ENCODE results near the gene SMKR1.
"Not testable (repeated sequence)": the region's sequence is repeated elsewhere in the genome, so short reads cannot be mapped to it uniquely, and the experiment has no call there.

SMKR1 gene

DNA sequence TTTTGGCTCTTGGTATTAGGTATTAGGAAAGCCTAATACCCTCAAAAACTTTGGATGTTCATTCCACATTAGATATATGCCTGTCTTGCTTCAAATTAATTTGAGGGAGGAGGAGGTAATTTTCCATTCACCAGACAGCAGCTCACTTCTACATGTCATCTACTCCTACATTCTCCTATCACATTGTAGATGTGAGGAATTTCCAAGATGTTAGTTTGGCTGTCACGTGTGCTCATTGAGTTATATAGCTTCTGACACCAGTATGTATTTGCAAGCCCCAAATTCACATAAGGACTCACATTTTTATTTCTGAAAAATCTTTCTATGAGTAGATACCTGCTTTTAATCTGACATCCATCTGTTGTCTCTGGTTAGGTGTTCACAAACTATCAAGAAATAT, 22.5 kb upstream of the SMKR1 start:
- Histone ChIP-seq H3K27ac (no peak overlapping the region), H3K4me3 (ENCODE audit: low read depth, low read length) (no peak overlapping the region), H3K27me3 (ENCODE audit: insufficient read depth, low read depth, severe bottlenecking) (no peaks in the 10 kb centered on the region), H3K9me3 (ENCODE audit: severe bottlenecking) (peaks cover 2% of the 10 kb centered on the region), H3K36me3 (peaks cover 37% of the 10 kb centered on the region)
- TF ChIP-seq, protein P1, sequence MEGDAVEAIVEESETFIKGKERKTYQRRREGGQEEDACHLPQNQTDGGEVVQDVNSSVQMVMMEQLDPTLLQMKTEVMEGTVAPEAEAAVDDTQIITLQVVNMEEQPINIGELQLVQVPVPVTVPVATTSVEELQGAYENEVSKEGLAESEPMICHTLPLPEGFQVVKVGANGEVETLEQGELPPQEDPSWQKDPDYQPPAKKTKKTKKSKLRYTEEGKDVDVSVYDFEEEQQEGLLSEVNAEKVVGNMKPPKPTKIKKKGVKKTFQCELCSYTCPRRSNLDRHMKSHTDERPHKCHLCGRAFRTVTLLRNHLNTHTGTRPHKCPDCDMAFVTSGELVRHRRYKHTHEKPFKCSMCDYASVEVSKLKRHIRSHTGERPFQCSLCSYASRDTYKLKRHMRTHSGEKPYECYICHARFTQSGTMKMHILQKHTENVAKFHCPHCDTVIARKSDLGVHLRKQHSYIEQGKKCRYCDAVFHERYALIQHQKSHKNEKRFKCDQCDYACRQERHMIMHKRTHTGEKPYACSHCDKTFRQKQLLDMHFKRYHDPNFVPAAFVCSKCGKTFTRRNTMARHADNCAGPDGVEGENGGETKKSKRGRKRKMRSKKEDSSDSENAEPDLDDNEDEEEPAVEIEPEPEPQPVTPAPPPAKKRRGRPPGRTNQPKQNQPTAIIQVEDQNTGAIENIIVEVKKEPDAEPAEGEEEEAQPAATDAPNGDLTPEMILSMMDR (IDR thresholded peaks at IDR 0.05; ENCODE audit: low read depth, low read length) = no peak
- no peak for DNase-seq

- TF ChIP-seq, protein P1 (IDR thresholded peaks at IDR 0.05; ENCODE audit: low read depth, low read length) = no peak
- no peak for DNase-seq
Observed at GRCh38 chr7:129480674-129481363, 21.5 kb upstream of the SMKR1 start.

GRCh38 chr7:129481376-129481775, 21.0 kb upstream of the SMKR1 start:
- H3K4me3 ChIP-seq (ENCODE audit: low read depth, low read length); H3K9me3 ChIP-seq (ENCODE audit: severe bottlenecking); DNase-seq; H3K27me3 ChIP-seq (ENCODE audit: insufficient read depth, low read depth, severe bottlenecking); H3K27ac ChIP-seq: not testable (repeated sequence)
- peaks cover 47% of the 10 kb centered on the region for H3K36me3 ChIP-seq

More at GRCh38 chr7:129480674-129481363, 21.5 kb upstream of the SMKR1 start:
- no peak overlapping the region for H3K4me3 ChIP-seq (ENCODE audit: low read depth, low read length)
- H3K9me3 ChIP-seq (ENCODE audit: severe bottlenecking) = peaks cover 2% of the 10 kb centered on the region
- H3K27me3 ChIP-seq (ENCODE audit: insufficient read depth, low read depth, severe bottlenecking) = no peaks in the 10 kb centered on the region
- peaks cover 41% of the 10 kb centered on the region for H3K36me3 ChIP-seq
- H3K27ac ChIP-seq = no peak overlapping the region

- Histone ChIP-seq H3K27ac (no peak overlapping the region), H3K4me3 (ENCODE audit: low read depth, low read length) (no peak overlapping the region), H3K27me3 (ENCODE audit: insufficient read depth, low read depth, severe bottlenecking) (no peaks in the 10 kb centered on the region), H3K9me3 (ENCODE audit: severe bottlenecking) (peaks cover 2% of the 10 kb centered on the region), H3K36me3 (peaks cover 53% of the 10 kb centered on the region)
- TF ChIP-seq, protein P1 (IDR thresholded peaks at IDR 0.05; ENCODE audit: low read depth, low read length) = no peak
- DNase-seq = no peak
Observed at GRCh38 chr7:129482781-129483180, 19.6 kb upstream of the SMKR1 start.

- Histone ChIP-seq H3K27ac (no peak overlapping the region), H3K36me3 (peaks cover 22% of the 10 kb centered on the region), H3K27me3 (ENCODE audit: insufficient read depth, low read depth, severe bottlenecking) (no peaks in the 10 kb centered on the region), H3K9me3 (ENCODE audit: severe bottlenecking) (no peaks in the 10 kb centered on the region), H3K4me3 (ENCODE audit: low read depth, low read length) (no peak overlapping the region)
- DNase-seq = no peak
- TF ChIP-seq, protein P1 (IDR thresholded peaks at IDR 0.05; ENCODE audit: low read depth, low read length) = no peak
Observed at GRCh38 chr7:129489491-129489890, 12.8 kb upstream of the SMKR1 start.

GRCh38 chr7:129492391-129492790, 9.9 kb upstream of the SMKR1 start:
- no peaks in the 10 kb centered on the region for H3K9me3 ChIP-seq (ENCODE audit: severe bottlenecking)
- TF ChIP-seq, protein P1 (IDR thresholded peaks at IDR 0.05; ENCODE audit: low read depth, low read length) = no peak
- peaks cover under 1% of the 10 kb centered on the region for H3K36me3 ChIP-seq
- no peak overlapping the region for H3K27ac ChIP-seq
- no peaks in the 10 kb centered on the region for H3K27me3 ChIP-seq (ENCODE audit: insufficient read depth, low read depth, severe bottlenecking)
- DNase-seq = no peak
- H3K4me3 ChIP-seq (ENCODE audit: low read depth, low read length) = no peak overlapping the region
